ENCODE measurements around the gene CDKN1A.
"Not testable (repeated sequence)": the region's sequence is repeated elsewhere in the genome, so short reads cannot be mapped to it uniquely, and the experiment has no call there.

CDKN1A gene

GRCh38 chr6:36639171-36639808 is 39.2 kb upstream of the CDKN1A start:
- DNase-seq, result no peak
- H3K27ac ChIP-seq (ENCODE audit: insufficient read depth, low read length, poor library complexity, severe bottlenecking), result no peak overlapping the region
- no peak overlapping the region for H3K4me3 ChIP-seq (ENCODE audit: insufficient read depth, low read depth, low read length, poor library complexity, severe bottlenecking)
- no peaks in the 10 kb centered on the region for H3K36me3 ChIP-seq (ENCODE audit: control insufficient read depth, insufficient read depth, low read length)
- no peaks in the 10 kb centered on the region for H3K9me3 ChIP-seq (ENCODE audit: control insufficient read depth, low read length)
- no peaks in the 10 kb centered on the region for H3K4me1 ChIP-seq (ENCODE audit: control insufficient read depth, insufficient read depth, low read length, poor library complexity, severe bottlenecking)
- no peaks in the 10 kb centered on the region for H3K27me3 ChIP-seq (replicated peaks; ENCODE audit: control insufficient read depth, insufficient read depth, low read length, poor library complexity, severe bottlenecking)

DNA sequence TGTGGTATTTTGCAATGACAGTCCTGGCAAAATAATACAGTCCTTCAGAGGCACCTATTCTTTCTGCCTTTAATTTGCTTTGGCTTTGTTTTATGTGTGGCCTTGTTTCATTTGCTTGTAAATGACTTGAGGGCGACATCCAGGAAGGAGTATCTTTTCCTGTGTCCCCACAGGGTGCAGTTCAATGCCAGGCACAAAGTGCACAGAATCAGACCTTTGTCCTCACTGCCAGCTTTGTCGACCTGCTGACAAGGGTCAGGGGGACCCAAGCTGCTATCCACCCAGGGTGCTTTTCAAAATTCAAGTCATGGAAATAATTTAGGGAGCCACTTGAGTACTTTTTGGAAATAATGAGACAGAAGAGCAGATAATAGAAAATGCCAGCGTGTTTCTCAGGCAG is 37.0 kb upstream of the CDKN1A start:
- no peaks in the 10 kb centered on the region for H3K4me1 ChIP-seq (ENCODE audit: control insufficient read depth, insufficient read depth, low read length, poor library complexity, severe bottlenecking)
- DNase-seq, result no peak

GRCh38 chr6:36642913-36643817 is 35.3 kb upstream of the CDKN1A start:
- Histone ChIP-seq H3K27me3 (replicated peaks; ENCODE audit: control insufficient read depth, insufficient read depth, low read length, poor library complexity, severe bottlenecking) (no peaks in the 10 kb centered on the region), H3K4me3 (ENCODE audit: insufficient read depth, low read depth, low read length, poor library complexity, severe bottlenecking) (no peak overlapping the region), H3K27ac (ENCODE audit: insufficient read depth, low read length, poor library complexity, severe bottlenecking) (no peak overlapping the region), H3K36me3 (ENCODE audit: control insufficient read depth, insufficient read depth, low read length) (no peaks in the 10 kb centered on the region), H3K4me1 (ENCODE audit: control insufficient read depth, insufficient read depth, low read length, poor library complexity, severe bottlenecking) (no peaks in the 10 kb centered on the region), H3K9me3 (ENCODE audit: control insufficient read depth, low read length) (no peaks in the 10 kb centered on the region)
- DNase-seq, result no peak

More for the DNA sequence above, 37.0 kb upstream of the CDKN1A start:
- no peaks in the 10 kb centered on the region for H3K27me3 ChIP-seq (replicated peaks; ENCODE audit: control insufficient read depth, insufficient read depth, low read length, poor library complexity, severe bottlenecking)
- no peak overlapping the region for H3K27ac ChIP-seq (ENCODE audit: insufficient read depth, low read length, poor library complexity, severe bottlenecking)
- H3K9me3 ChIP-seq (ENCODE audit: control insufficient read depth, low read length), result no peaks in the 10 kb centered on the region
- no peak overlapping the region for H3K4me3 ChIP-seq (ENCODE audit: insufficient read depth, low read depth, low read length, poor library complexity, severe bottlenecking)
- no peaks in the 10 kb centered on the region for H3K36me3 ChIP-seq (ENCODE audit: control insufficient read depth, insufficient read depth, low read length)

DNA sequence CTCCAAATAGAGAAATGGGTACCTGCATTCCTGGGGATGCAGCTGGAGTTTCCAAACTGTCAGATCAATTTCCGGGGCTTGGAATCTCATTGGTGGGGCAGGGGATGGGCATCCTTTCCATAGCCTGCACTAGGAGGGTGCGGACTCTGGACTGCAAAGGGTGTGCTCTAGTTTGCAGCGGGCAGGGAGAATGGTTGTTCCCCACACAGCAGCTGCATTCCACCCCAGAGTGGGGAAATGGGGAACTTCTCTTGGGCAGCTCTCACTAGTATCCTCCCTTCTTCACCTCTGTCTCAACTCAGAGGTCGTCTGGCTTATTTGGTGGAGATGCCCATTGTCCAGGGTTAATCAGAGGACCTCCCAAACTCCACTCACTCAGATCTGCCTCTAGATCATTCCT is 34.5 kb upstream of the CDKN1A start:
- Histone ChIP-seq H3K4me3 (ENCODE audit: insufficient read depth, low read depth, low read length, poor library complexity, severe bottlenecking) (no peak overlapping the region), H3K4me1 (ENCODE audit: control insufficient read depth, insufficient read depth, low read length, poor library complexity, severe bottlenecking) (no peaks in the 10 kb centered on the region), H3K27me3 (replicated peaks; ENCODE audit: control insufficient read depth, insufficient read depth, low read length, poor library complexity, severe bottlenecking) (no peaks in the 10 kb centered on the region), H3K27ac (ENCODE audit: insufficient read depth, low read length, poor library complexity, severe bottlenecking) (no peak overlapping the region), H3K9me3 (ENCODE audit: control insufficient read depth, low read length) (no peaks in the 10 kb centered on the region), H3K36me3 (ENCODE audit: control insufficient read depth, insufficient read depth, low read length) (no peaks in the 10 kb centered on the region)
- DNase-seq, result no peak

GRCh38 chr6:36649086-36649485 is 29.4 kb upstream of the CDKN1A start:
- Histone ChIP-seq H3K4me3 (ENCODE audit: insufficient read depth, low read depth, low read length, poor library complexity, severe bottlenecking) (no peak overlapping the region), H3K4me1 (ENCODE audit: control insufficient read depth, insufficient read depth, low read length, poor library complexity, severe bottlenecking) (no peaks in the 10 kb centered on the region), H3K27me3 (replicated peaks; ENCODE audit: control insufficient read depth, insufficient read depth, low read length, poor library complexity, severe bottlenecking) (no peaks in the 10 kb centered on the region), H3K27ac (ENCODE audit: insufficient read depth, low read length, poor library complexity, severe bottlenecking) (no peak overlapping the region), H3K9me3 (ENCODE audit: control insufficient read depth, low read length) (no peaks in the 10 kb centered on the region), H3K36me3 (ENCODE audit: control insufficient read depth, insufficient read depth, low read length) (no peaks in the 10 kb centered on the region)
- DNase-seq, result no peak

DNA sequence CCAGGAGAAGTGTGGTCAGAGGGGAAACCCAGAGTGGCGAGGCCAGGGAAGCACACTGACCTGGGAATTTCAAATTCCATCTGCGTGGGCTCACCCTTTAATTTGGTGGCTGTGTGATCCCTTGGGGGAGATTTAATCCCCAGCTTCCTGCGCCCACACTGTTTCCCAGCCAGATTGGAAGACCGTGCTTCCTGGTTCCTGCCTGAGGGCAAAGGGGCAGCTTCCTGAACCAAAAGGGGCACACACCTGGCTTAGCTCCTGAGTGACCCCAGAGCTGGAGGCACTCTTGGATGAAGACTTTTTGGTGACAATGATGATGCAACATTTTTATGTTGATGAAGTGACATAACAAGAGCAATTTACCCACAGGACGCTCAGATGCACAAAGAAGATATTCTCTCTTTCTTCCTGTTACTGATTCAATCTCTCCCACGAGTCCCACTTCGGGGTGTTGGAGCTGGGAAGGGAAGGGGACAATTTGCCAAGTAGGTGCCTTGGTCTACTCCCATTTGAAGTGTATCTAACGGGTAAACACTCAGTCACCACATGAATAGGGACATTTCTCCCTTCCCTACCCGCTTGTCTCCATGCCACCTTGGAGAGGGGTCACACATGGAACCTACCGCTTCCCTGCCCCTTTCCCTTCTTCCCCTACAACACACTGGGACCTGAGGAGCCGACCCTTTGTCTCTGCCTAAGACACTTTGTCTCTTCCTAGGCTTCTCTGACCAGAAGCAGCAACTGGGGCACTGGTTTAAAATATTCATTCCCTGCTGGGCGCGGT is 28.6 kb upstream of the CDKN1A start:
- Histone ChIP-seq H3K4me3 (ENCODE audit: insufficient read depth, low read depth, low read length, poor library complexity, severe bottlenecking) (no peak overlapping the region), H3K27ac (ENCODE audit: insufficient read depth, low read length, poor library complexity, severe bottlenecking) (no peak overlapping the region), H3K9me3 (ENCODE audit: control insufficient read depth, low read length) (no peaks in the 10 kb centered on the region), H3K4me1 (ENCODE audit: control insufficient read depth, insufficient read depth, low read length, poor library complexity, severe bottlenecking) (no peaks in the 10 kb centered on the region), H3K36me3 (ENCODE audit: control insufficient read depth, insufficient read depth, low read length) (no peaks in the 10 kb centered on the region), H3K27me3 (replicated peaks; ENCODE audit: control insufficient read depth, insufficient read depth, low read length, poor library complexity, severe bottlenecking) (no peaks in the 10 kb centered on the region)
- DNase-seq, result no peak

- Histone ChIP-seq H3K4me3 (ENCODE audit: insufficient read depth, low read depth, low read length, poor library complexity, severe bottlenecking) (no peak overlapping the region), H3K27me3 (replicated peaks; ENCODE audit: control insufficient read depth, insufficient read depth, low read length, poor library complexity, severe bottlenecking) (peaks cover 3% of the 10 kb centered on the region), H3K4me1 (ENCODE audit: control insufficient read depth, insufficient read depth, low read length, poor library complexity, severe bottlenecking) (no peaks in the 10 kb centered on the region), H3K36me3 (ENCODE audit: control insufficient read depth, insufficient read depth, low read length) (no peaks in the 10 kb centered on the region), H3K9me3 (ENCODE audit: control insufficient read depth, low read length) (no peaks in the 10 kb centered on the region), H3K27ac (ENCODE audit: insufficient read depth, low read length, poor library complexity, severe bottlenecking) (no peak overlapping the region)
- no peak for DNase-seq
Observed at GRCh38 chr6:36650848-36651478, 27.6 kb upstream of the CDKN1A start.

GRCh38 chr6:36651659-36652379 is 26.7 kb upstream of the CDKN1A start:
- no peaks in the 10 kb centered on the region for H3K36me3 ChIP-seq (ENCODE audit: control insufficient read depth, insufficient read depth, low read length)
- no peaks in the 10 kb centered on the region for H3K9me3 ChIP-seq (ENCODE audit: control insufficient read depth, low read length)
- H3K4me1 ChIP-seq (ENCODE audit: control insufficient read depth, insufficient read depth, low read length, poor library complexity, severe bottlenecking), result no peaks in the 10 kb centered on the region
- DNase-seq, result no peak
- H3K27ac ChIP-seq (ENCODE audit: insufficient read depth, low read length, poor library complexity, severe bottlenecking), result no peak overlapping the region
- no peak overlapping the region for H3K4me3 ChIP-seq (ENCODE audit: insufficient read depth, low read depth, low read length, poor library complexity, severe bottlenecking)
- H3K27me3 ChIP-seq (replicated peaks; ENCODE audit: control insufficient read depth, insufficient read depth, low read length, poor library complexity, severe bottlenecking), result peaks cover 6% of the 10 kb centered on the region

- H3K4me3 ChIP-seq (ENCODE audit: insufficient read depth, low read depth, low read length, poor library complexity, severe bottlenecking); DNase-seq; H3K27me3 ChIP-seq (replicated peaks; ENCODE audit: control insufficient read depth, insufficient read depth, low read length, poor library complexity, severe bottlenecking); H3K36me3 ChIP-seq (ENCODE audit: control insufficient read depth, insufficient read depth, low read length); H3K9me3 ChIP-seq (ENCODE audit: control insufficient read depth, low read length); H3K27ac ChIP-seq (ENCODE audit: insufficient read depth, low read length, poor library complexity, severe bottlenecking); H3K4me1 ChIP-seq (ENCODE audit: control insufficient read depth, insufficient read depth, low read length, poor library complexity, severe bottlenecking): not testable (repeated sequence)
Observed at GRCh38 chr6:36654469-36654868, 24.0 kb upstream of the CDKN1A start.

Data from effector memory CD4-positive, alpha-beta T cell (primary cell).